Lower leg skin (tissue), 4 donors: Measurements from ENCODE around the gene DSTN. TPM values are rescaled to one million over a fixed set of nuclear protein-coding genes. Genes with fewer than 3 reads are reported as not detected.

Source experiments
- DNase-seq, 2 donors: peaks; one replicate each; pipeline ENCODE4 v3.0.0-alpha.2; 2019; ENCODE audit warnings: low spot score in 2 of 2
- H3K4me3 ChIP-seq: fragments of 200-600 bp; sonication (generic); 2 replicates; pipeline ENCODE4 v1.5.1; 2017; ENCODE audit warnings: mild to moderate bottlenecking, low read depth; ENCODE audit not compliant: poor library complexity, severe bottlenecking
- POLR2A ChIP-seq, 2 donors: fragments of 450-650 bp; IDR thresholded peaks; one replicate each; pipeline ENCODE4 v1.6.1; 2016 to 2017; ENCODE audit warnings: antibody characterized with exemption in 2 of 2, mild to moderate bottlenecking in 1 of 2, moderate library complexity in 1 of 2
- WGBS, 2 donors: methylation state at CpG; one replicate each; pipeline ENCODE4 v1.1.5; 2018; 5-methylcytosine and 5-hydroxymethylcytosine counted together
- intact Hi-C: fragments of 100-400 bp; cut with DNase I; formaldehyde crosslinking; loops from one replicate; pipeline ENCODE4 v1.15.0; 2023; ENCODE audit warnings: low total_unique reads
- total RNA-seq, 4 donors: library from RNA; depleted of rRNA; stranded (reverse); fragments of >200 nt; gene quantifications; one replicate each; pipeline ENCODE4 v1.1.0, GENCODE V29; 2016
- TF ChIP-seq, protein P1 (sequence below), 3 donors: fragments of 450-650 bp; IDR thresholded peaks; one replicate each; pipeline ENCODE4 v1.5.1; 2016; ENCODE audit warnings: antibody characterized with exemption in 3 of 3, mild to moderate bottlenecking in 3 of 3, moderate library complexity in 2 of 3

DSTN gene
- total RNA-seq, 4 donors from 2014 or later: 237 to 335 (median 290) TPM

DNA sequence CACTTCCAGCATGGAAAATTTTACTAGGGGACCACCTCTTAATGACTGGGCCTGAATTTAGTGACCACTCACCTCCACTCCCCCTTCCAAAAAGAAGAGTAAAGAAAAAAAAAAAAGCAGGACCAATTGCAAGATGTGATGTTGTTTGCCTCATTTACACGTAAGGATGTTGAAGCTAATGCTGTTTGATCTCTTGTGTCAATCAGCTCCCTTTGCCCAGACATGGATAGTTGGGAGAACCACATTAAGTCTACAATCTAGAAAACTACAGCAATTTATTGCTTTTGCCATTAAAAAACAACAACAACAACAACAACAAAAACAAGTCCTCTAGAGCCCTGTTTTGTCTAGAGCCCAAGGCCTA is 11.0 kb upstream of the DSTN start:
- WGBS, 2 donors: 30 to 43% methylated on average over 1 of the region's 1 CpG
- intact Hi-C loops: no loop called here
- DNase-seq: no peak
- H3K4me3 ChIP-seq: no peak overlapping the region
- TF ChIP-seq POLR2A (IDR thresholded peaks at IDR 0.05): no peak

DNA sequence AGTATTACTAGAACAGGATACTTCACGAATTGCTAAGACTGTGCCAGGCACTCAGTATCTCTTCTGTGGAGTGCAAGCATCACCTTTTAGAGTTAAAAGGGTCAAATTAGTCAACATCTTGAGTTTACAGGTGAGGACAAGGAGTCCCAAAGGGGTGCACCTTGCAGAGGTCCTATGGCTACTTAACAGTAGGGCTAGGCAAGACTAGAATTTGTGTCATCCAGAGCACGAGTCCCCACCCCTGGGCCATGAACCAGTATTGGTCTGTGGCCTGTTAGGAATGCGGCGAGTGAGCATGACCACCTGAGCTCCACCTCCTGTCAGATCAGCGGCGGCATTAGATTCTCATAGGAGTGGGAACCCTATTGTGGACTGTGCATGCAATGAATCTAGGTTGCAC is 10.5 kb upstream of the DSTN start:
- 83 to 86% methylated on average over 6 of the region's 6 CpGs for WGBS, 2 donors
- intact Hi-C loops: no loop called here
- no peak for DNase-seq
- TF ChIP-seq POLR2A (IDR thresholded peaks at IDR 0.05): no peak
- TF ChIP-seq, protein P1, sequence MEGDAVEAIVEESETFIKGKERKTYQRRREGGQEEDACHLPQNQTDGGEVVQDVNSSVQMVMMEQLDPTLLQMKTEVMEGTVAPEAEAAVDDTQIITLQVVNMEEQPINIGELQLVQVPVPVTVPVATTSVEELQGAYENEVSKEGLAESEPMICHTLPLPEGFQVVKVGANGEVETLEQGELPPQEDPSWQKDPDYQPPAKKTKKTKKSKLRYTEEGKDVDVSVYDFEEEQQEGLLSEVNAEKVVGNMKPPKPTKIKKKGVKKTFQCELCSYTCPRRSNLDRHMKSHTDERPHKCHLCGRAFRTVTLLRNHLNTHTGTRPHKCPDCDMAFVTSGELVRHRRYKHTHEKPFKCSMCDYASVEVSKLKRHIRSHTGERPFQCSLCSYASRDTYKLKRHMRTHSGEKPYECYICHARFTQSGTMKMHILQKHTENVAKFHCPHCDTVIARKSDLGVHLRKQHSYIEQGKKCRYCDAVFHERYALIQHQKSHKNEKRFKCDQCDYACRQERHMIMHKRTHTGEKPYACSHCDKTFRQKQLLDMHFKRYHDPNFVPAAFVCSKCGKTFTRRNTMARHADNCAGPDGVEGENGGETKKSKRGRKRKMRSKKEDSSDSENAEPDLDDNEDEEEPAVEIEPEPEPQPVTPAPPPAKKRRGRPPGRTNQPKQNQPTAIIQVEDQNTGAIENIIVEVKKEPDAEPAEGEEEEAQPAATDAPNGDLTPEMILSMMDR (IDR thresholded peaks at IDR 0.05): no peak
- no peak overlapping the region for H3K4me3 ChIP-seq

DNA sequence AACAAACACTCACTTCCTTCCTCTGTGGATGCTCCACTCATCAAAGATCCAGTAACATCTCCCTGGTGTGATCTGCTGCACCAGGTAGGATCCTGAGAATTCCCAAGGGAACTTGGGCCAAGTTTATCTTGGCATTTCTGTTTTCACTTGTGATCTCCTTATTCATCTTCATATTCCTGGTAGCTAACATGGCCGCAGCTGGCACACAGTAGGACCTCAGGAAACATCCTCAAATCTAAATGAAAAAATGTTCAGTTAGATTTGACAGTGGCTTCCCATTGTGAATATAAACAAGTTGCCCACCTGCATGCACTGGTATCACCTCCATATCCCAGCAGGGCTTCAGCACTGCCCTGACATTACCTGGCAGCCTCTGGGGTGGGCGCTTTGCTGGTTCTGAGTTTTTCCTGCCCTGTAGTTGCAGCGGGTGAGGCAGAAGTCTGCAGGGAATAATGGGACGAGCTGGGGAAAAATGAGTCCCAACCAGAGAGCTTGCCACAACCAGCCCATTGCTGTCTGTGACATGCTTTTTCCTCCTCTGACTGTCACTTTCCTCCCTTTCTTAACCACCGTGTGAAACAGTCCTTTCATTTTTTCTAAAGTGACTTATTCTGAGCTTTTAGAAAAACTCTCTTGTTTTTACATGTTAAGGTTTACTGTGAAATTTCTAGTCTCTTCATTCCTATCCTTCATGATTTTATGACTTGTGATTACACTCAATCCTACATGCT is 9.4 kb upstream of the DSTN start:
- H3K4me3 ChIP-seq: no peak overlapping the region
- intact Hi-C loops: no loop called here
- no peak for TF ChIP-seq POLR2A (IDR thresholded peaks at IDR 0.05)
- no peak for DNase-seq
- 41 to 49% methylated on average over 5 of the region's 5 CpGs for WGBS, 2 donors

- intact Hi-C loops: no loop called here
- no peak for DNase-seq
- 80 to 85% methylated on average over 2 of the region's 2 CpGs for WGBS, 2 donors
- no peak overlapping the region for H3K4me3 ChIP-seq
- TF ChIP-seq POLR2A (IDR thresholded peaks at IDR 0.05): no peak
- TF ChIP-seq, protein P1 (IDR thresholded peaks at IDR 0.05): no peak
Measured at GRCh38 chr20:17562804-17563305, 7.0 kb upstream of the DSTN start.

DNA sequence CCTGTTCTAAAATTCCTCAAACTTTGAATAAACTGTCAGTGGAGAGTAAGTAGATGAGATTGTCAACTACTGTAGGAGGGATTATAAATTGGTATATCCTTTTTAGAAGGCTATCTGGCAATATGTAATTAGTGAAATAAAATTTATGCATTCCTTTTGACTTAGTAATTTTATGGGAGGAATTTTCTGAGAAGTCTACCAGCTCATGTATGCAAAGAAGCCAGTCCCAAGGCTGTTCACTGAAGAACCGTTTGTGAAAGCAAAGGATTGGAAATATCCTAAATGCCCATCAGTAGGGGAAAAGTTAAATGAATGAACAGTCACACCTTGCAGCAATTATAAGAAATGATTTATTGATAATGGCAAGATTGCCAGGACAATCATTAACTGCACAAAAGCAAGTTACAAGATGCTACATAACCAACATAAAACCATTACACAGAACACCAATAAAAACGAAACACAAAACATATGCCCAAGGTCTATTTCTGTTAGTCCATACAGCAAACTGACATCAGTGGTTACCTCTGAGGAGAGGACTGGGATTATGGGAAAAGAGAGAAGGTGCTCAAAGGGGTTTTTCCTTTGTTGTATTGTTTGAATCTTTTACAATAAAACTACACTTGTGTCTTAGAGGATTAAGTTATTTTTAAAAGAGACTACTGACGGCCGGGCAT is 4.6 kb upstream of the DSTN start:
- H3K4me3 ChIP-seq: no peak overlapping the region
- DNase-seq: no peak
- TF ChIP-seq, protein P1 (IDR thresholded peaks at IDR 0.05): no peak
- no peak for TF ChIP-seq POLR2A (IDR thresholded peaks at IDR 0.05)
- intact Hi-C loops: no loop called here
- 41 to 43% methylated on average over 4 of the region's 4 CpGs for WGBS, 2 donors

- 92 to 94% methylated on average over 3 of the region's 3 CpGs for WGBS, 2 donors
- TF ChIP-seq, protein P1 (IDR thresholded peaks at IDR 0.05): no peak
- no peak for TF ChIP-seq POLR2A (IDR thresholded peaks at IDR 0.05)
- intact Hi-C loops: no loop called here
- no peak for DNase-seq
- no peak overlapping the region for H3K4me3 ChIP-seq
Measured at GRCh38 chr20:17566345-17566744, 3.5 kb upstream of the DSTN start.
